ENCODE measurements around the gene CACNA1C.

The CACNA1C gene

GRCh38 chr12:2354151-2354991 lies 301.6 kb downstream of the CACNA1C start:
- DNase-seq (ENCODE audit: low read depth in 1 of 2, low spot score in 1 of 2): no peak

GRCh38 chr12:2355198-2355597 lies 302.4 kb downstream of the CACNA1C start:
- no peak for DNase-seq (ENCODE audit: low read depth in 1 of 2, low spot score in 1 of 2)

DNA sequence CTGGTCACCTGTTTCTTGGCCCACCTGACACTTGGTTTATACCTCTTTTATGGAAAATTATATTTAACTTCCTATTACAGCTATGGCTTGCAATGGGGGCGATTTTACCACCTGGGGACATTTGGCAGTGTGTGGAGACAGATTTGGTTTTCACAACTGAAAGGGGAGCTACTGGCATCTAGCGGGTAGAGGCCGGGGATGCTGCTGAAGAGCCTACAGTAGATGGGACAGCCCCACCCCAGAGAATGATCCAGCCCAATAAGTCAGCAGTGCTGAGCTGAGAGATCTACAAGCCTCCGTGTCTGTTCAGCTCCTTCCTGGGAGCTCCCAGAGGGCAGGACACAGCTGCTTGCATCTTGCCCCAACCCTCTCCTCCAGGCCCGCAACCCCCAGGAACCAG lies 302.8 kb downstream of the CACNA1C start:
- DNase-seq (ENCODE audit: low read depth in 1 of 2, low spot score in 1 of 2): no peak

GRCh38 chr12:2356601-2357125 lies 303.9 kb downstream of the CACNA1C start:
- no peak for DNase-seq (ENCODE audit: low read depth in 1 of 2, low spot score in 1 of 2)

DNA sequence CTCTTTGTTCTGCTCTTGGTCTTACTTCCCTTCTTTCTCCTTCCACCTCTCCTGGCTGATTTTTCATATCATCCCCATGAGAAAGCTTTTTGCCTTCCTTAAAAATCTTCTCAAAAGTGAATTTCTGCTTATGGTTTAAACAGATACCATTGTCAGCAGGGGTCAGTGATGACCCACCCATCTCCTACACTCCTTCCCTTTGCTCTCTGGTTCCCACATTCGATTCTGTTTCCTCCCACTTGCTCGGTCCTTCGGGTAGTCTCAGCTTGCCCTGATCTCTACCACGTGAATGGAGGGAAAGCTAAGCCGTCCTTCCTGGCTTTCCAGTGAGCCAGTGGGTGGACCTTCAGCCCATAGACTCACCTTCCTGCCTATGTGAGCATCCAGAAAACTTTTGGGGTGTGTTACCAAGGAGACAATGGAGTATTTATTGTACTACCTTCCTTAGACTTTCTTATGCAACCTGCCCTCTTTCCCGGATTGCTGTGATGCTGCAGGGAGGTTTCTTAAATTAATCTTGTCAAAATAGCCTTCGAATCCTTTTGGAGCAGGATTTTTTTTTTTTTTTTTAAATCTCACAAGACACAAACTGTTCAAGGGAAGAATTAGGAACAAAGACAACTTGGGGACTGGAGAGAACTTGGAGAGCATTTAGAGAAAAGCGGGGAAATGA lies 306.3 kb downstream of the CACNA1C start:
- no peak for DNase-seq (ENCODE audit: low read depth in 1 of 2, low spot score in 1 of 2)

GRCh38 chr12:2359725-2360629 lies 307.2 kb downstream of the CACNA1C start:
- DNase-seq (ENCODE audit: low read depth in 1 of 2, low spot score in 1 of 2): no peak

GRCh38 chr12:2360630-2361170 lies 307.9 kb downstream of the CACNA1C start:
- DNase-seq (ENCODE audit: low read depth in 1 of 2, low spot score in 1 of 2): no peak

GRCh38 chr12:2363836-2364609 lies 311.2 kb downstream of the CACNA1C start:
- no peak for DNase-seq (ENCODE audit: low read depth in 1 of 2, low spot score in 1 of 2)

DNA sequence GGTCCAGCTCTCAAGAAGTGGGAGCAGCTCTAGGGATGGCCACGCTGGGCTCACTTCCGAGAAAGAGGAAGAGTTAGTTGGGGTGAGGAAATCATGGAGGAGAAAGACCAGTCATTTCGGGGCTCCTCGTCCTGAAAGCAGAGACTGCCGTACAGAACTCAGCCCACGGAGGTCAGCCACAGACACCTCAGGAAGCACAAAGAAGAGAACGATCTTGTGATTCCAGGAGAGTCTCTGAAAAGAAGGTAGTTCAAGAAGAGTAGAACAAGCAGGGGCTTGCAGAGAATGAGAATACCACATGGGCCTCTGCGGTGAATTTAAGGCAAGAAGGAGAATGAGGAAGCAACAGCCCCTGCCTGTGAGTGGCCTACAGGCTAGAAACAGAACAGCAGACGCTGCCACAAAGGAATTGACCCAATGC lies 311.9 kb downstream of the CACNA1C start:
- no peak for DNase-seq (ENCODE audit: low read depth in 1 of 2, low spot score in 1 of 2)

GRCh38 chr12:2366711-2367110 lies 313.9 kb downstream of the CACNA1C start:
- no peak for DNase-seq (ENCODE audit: low read depth in 1 of 2, low spot score in 1 of 2)

DNA sequence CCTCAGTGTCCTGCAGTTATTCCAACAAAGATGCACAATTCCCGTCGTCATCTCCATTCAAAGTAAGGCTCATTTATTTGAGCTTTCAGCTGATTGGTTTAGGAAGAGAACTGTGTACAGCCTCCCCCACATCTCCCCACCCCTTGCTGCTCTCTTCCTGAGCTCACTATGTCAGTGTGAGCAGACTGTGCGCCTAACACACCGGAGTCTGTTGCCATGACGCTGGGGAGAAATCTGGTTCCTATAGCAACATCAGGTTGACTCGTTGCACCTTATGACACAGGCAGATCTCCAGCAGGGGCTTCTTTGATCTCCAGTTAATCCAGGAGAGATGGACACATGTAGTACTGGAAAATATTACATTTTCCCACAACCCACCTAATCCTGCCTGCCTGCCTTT lies 319.4 kb downstream of the CACNA1C start:
- no peak for DNase-seq (ENCODE audit: low read depth in 1 of 2, low spot score in 1 of 2)

GRCh38 chr12:2372735-2373134 lies 319.9 kb downstream of the CACNA1C start:
- no peak for DNase-seq (ENCODE audit: low read depth in 1 of 2, low spot score in 1 of 2)

DNA sequence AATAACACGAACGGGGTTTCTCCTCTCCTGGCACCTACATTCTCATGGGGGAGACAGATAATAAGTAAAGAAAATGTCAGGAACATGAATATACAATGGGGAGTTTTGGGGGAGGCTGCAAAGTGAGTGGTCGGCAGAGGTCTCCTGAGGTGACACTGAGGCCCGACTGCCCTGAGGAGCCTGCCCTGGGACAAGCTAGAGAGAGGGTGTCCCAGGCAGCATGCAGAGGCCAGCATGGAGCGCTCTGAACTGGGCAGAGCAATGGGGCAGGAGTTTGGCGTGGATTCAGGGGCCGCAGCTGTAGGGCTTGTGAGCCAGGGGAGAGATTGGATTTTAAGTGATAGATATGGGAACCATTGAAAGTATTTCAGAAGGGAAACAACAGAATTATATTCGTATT lies 320.5 kb downstream of the CACNA1C start:
- DNase-seq (ENCODE audit: low read depth in 1 of 2, low spot score in 1 of 2): no peak

DNA sequence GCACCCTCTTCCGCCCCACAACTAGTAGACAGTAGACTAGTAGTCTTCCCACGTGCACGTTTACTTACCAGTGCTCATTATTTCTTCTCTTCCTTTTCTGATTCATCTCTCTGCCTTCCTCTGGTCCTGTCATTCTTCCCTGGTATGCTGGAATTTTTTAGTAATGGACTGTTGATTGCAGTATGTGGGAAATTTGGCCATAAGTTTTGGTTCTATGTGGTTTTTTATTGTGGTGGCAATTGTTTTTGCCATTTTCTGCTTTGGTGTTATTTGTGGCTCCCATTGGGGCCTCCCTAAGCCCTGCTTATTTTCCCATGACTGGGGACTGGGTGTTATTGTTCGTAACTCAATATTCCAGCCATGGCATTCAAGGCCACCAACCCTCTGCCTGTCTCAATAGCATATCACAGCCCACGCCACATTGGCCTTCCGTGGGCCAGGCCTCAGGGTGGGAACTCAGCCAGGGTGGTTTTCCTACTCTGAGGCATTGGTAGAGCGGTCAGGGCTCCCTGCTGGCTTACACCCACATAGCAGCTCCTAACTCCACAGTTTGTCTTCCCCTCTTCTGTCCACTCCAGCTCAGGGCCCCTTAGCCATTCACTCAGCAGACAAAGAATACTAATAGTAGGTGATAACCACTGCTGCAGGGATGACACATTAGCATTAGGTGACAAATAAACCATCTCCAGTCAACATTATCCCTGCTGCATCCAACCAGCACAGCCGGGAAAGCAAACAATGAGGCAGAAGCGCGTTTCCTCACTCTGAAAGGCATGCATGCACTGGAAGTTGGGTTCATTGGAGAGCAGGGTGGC lies 321.5 kb downstream of the CACNA1C start:
- DNase-seq (ENCODE audit: low read depth in 1 of 2, low spot score in 1 of 2): no peak

- DNase-seq (ENCODE audit: low read depth in 1 of 2, low spot score in 1 of 2): no peak
These were observed 323.1 kb downstream of the CACNA1C start for GRCh38 chr12:2375871-2376270.

GRCh38 chr12:2376908-2377657 lies 324.3 kb downstream of the CACNA1C start:
- DNase-seq (ENCODE audit: low read depth in 1 of 2, low spot score in 1 of 2): no peak

DNA sequence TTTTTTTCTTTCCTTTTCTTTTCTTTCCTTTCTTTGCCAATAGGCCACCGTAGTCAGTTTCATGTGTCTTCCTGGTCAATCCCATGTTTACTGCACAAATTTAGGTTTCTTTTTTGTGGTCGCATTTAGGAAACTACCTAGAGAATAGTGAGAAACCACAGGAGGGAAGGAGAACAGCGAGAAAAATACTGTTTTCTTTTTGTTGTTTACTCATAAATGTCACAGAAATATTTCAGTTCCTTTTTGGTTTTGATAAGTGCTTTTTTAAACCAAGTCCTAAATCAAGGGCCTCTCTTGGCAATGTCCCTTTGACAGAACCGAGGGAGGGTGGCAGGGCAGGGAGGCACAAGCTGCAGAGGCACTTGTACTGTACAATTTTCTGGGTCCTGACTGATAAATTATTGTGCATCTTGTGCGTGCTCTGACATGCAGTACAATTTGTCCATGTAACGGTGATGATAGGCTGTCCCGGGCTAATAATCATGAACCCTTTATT lies 326.1 kb downstream of the CACNA1C start:
- no peak for DNase-seq (ENCODE audit: low read depth in 1 of 2, low spot score in 1 of 2)

GRCh38 chr12:2380946-2381345 lies 328.2 kb downstream of the CACNA1C start:
- no peak for DNase-seq (ENCODE audit: low read depth in 1 of 2, low spot score in 1 of 2)

Measured in activated CD4-positive, alpha-beta T cell treated with anti-CD3 and anti-CD28 coated beads, Interleukin-2, amount 50 U/mL, for 24 hours (primary cell).